HG03378 (cell line): ENCODE measurements around the gene FAM117B.
"Not testable (repeated sequence)": the region's sequence is repeated elsewhere in the genome, so short reads cannot be mapped to it uniquely, and the experiment has no call there.

ENCODE experiments used
- ATAC-seq: cut with Tn5 transposase; IDR thresholded peaks from one replicate; pipeline ENCODE4 v1.9.1; 2021; ENCODE audit warnings: mild to moderate bottlenecking, moderate library complexity; ENCODE audit not compliant: unreplicated experiment

The FAM117B gene

GRCh38 chr2:202757339-202757738 lies 122.6 kb downstream of the FAM117B start:
- ATAC-seq, result no peak

DNA sequence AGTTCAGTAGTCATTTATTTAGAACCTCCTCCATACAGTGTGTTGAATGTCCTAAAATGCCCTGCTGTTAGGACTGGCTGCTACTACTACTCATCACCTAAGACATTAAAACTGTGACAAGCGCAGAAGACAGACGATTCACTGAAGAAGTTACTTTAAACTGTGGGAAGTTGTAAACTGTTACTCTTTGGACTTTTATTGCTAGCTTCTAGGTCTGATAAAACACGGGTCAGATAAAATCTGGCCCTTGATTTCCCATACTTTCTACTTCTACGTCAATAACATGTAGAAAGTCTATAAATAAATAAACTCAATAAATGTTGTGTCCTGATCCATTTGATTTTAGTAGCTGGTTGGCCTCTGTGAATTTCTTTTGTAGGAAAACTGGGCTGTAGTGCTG lies 123.4 kb downstream of the FAM117B start:
- no peak for ATAC-seq

GRCh38 chr2:202758604-202759003 lies 123.8 kb downstream of the FAM117B start:
- ATAC-seq, result no peak

DNA sequence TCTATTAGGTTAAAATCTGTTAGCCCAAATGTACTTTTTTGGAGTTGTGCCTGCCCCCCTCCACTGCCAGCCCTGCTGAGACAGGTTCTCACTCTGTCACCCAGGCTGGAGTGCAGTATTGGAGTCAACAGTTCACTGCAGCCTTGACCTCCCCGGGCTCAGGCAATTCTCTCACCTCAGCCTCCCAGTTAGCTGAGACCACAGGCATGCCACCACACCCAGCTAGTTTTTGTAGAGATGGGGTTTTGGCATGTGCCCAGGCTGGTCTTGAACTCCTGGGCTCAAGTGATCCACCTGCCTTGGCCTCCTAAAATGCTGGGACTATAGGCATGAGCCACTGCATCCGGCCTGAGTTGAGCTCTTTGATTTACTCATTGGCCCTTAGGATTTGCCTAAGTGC lies 126.1 kb downstream of the FAM117B start:
- ATAC-seq, result no peak

DNA sequence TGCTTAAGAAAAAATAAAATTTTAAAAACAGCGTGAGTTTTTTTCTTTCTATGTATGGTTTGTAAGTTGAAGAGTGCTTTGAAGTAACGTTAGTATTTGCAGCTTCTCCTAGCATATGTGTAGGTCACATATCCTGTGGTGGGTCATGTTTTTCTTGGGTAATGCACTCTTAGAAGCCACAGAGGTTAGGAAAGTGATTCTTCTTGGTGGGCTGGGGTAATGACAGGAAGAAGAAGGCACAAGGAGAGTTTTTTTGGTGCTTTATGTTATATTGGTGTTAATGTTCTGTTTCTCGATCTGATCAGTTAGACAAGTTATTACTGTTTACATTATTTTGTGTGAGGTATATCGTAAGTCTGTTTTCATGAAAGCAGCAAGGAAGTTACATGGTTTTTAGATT lies 127.8 kb downstream of the FAM117B start:
- ATAC-seq, result no peak

- ATAC-seq, result no peak
Measured at GRCh38 chr2:202763916-202764315, 129.1 kb downstream of the FAM117B start.

DNA sequence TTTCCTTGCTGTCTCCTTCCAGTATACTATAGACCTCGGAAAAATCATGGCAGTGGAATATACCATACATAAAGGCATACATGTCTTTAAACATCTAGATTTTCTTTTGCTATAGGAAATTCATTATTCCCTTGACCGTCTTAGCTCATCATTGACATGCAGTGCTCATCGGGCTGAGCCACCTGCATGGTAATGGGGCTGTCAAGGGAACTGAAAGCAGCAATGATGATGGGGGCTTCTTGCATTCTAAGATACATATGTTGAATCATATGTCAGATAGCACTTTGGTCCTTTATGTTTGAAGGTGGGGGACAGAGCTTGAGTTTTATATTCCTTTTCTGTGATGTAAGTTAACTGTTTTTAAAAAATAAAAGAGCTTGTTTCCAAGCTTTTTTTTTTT lies 130.2 kb downstream of the FAM117B start:
- no peak for ATAC-seq

GRCh38 chr2:202765436-202765835 lies 130.7 kb downstream of the FAM117B start:
- ATAC-seq, result no peak

- ATAC-seq, result no peak
Measured at GRCh38 chr2:202768273-202768672, 133.5 kb downstream of the FAM117B start.

GRCh38 chr2:202769201-202769600 lies 134.4 kb downstream of the FAM117B start:
- no peak for ATAC-seq

GRCh38 chr2:202771336-202771735 lies 136.6 kb downstream of the FAM117B start:
- ATAC-seq, result no peak

GRCh38 chr2:202771741-202772460 lies 137.1 kb downstream of the FAM117B start:
- ATAC-seq, result no peak

DNA sequence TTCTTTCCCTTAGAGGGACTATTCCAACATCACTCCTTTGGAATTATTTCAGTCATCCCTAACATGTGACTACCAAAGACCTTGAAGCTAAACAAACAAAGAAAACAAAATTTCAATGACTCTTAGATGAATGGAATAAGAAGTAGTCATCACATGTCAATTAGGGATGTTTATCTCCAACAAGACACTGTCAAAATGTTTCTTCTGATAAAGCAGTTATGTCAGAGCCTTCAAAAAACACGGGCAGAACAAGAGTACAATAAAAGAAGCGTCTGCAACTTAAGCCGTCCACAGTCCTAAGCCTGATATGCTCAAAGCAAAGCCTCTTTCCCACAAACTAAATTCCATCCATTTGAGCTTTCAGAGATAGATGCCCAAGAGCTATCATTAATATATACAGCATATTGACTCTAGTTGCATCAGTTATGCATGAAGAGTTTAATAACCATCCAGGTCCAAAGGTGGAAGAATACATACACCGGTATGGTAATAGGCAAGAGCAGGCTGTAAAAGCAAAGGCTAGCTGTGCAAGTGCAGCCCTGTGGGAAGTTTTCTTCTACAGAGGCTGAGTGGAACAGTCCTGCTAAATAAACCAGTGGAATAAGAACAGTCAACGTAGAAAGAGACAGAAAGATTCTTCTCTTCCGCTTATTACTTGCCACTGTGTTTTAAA lies 138.7 kb downstream of the FAM117B start:
- ATAC-seq, result no peak

- no peak for ATAC-seq
Measured at GRCh38 chr2:202774104-202774503, 139.3 kb downstream of the FAM117B start.

DNA sequence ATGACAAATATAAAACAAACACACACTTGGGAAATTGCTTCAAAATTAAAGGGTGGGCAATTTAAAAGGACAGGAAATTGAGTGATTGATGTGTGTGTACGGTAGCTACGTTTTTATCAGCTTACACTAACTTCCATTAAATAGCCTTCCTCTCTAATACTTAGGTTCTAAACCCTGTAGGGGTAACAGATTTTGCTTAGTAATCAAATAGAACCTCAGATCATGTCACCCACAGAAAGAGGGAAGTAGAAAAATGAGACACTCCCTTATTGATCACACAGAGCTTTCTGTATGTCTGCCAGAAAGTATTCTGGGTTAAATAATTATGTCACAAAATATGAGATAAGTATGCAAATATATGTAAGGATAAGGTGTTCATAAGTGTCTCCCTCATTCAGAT lies 143.4 kb downstream of the FAM117B start:
- ATAC-seq, result no peak

- ATAC-seq, result peak; percentile 99
Measured at GRCh38 chr2:202780514-202781021, 145.8 kb downstream of the FAM117B start.

DNA sequence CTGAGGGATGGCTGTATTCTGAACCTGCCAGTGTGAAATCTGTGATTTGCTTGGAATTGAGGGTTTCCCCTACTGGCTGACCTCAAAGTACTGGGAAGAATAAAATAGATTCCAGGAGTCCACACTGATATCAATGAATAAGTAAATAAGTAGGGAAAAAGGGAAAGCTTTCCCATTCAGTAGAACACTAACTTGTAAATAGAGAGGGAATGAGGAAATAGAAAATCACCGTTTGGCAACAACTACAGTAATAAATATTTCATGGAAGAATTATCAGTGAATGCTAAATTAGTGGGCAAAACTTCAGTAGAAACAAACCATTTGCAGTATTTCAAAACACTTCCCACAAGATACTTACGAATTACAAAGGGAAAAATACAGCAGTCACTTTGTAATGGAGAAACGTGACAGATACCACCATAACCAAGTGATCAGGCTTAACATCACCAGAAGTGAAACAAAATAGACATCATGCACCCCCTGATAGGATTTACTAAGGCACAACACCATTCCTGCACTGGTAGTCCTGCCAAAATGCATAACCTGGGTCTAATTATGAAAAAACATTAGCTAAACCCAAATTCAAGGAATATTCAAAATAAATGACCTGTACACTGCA lies 148.3 kb downstream of the FAM117B start:
- ATAC-seq, result no peak

GRCh38 chr2:202786842-202787241 lies 152.1 kb downstream of the FAM117B start:
- no peak for ATAC-seq

GRCh38 chr2:202790676-202791075 lies 155.9 kb downstream of the FAM117B start:
- ATAC-seq, result no peak

DNA sequence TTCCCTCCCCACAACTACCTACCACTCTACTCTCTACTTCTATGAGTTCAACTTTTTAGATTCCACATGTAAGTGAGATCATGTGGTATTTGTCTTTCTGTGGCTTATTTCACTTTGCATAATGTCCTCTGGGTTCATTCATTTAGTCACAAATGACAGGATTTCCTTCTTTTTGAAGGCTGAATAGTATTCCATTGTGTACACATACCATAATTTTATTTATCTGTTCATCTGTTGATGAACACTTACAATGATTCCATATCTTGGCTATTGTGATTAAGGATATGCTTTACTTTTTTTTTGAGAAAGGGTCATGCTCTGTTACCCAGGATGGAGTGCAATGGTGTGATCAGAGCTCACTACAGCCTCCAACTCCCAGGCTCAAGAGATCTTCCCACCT lies 163.2 kb downstream of the FAM117B start:
- ATAC-seq, result no peak

GRCh38 chr2:202805911-202806310 lies 171.1 kb downstream of the FAM117B start:
- ATAC-seq, result not testable (repeated sequence)
